CMK (cell line): ENCODE data around the gene COA8.
A peak's percentile ranks its signal among the peaks of the same experiment; 100 is the strongest.
"Not testable (repeated sequence)": the region's sequence is repeated elsewhere in the genome, so short reads cannot be mapped to it uniquely, and the experiment has no call there.

Experiments
- DNase-seq: peaks from one replicate; pipeline ENCODE4 v3.0.0-alpha.2; 2010; ENCODE audit warnings: low read depth

The COA8 gene

GRCh38 chr14:103576371-103577024, 13.7 kb downstream of the COA8 start:
- no peak for DNase-seq

- no peak for DNase-seq
Observed at GRCh38 chr14:103578401-103579075, 15.8 kb downstream of the COA8 start.

GRCh38 chr14:103581206-103581605, 18.4 kb downstream of the COA8 start:
- DNase-seq, result no peak

- DNase-seq, result no peak
Observed at GRCh38 chr14:103581954-103582703, 19.4 kb downstream of the COA8 start.

GRCh38 chr14:103584326-103584915, 21.7 kb downstream of the COA8 start:
- DNase-seq, result no peak

- DNase-seq, result no peak
Observed at GRCh38 chr14:103593577-103593976, 30.8 kb downstream of the COA8 start.

GRCh38 chr14:103594265-103594664, 31.5 kb downstream of the COA8 start:
- no peak for DNase-seq

- DNase-seq, result no peak
Observed at GRCh38 chr14:103597623-103598377, 35.0 kb downstream of the COA8 start.

GRCh38 chr14:103600503-103600902, 37.7 kb downstream of the COA8 start:
- DNase-seq, result no peak

GRCh38 chr14:103604620-103605019, 41.9 kb downstream of the COA8 start:
- no peak for DNase-seq

- DNase-seq, result peak; percentile 86
Observed at GRCh38 chr14:103606963-103607668, 44.4 kb downstream of the COA8 start.

GRCh38 chr14:103607822-103608221, 45.1 kb downstream of the COA8 start:
- DNase-seq, result no peak

- DNase-seq, result not testable (repeated sequence)
Observed at GRCh38 chr14:103609081-103609480, 46.3 kb downstream of the COA8 start.

- DNase-seq, result no peak
Observed at GRCh38 chr14:103611215-103611614, 48.5 kb downstream of the COA8 start.

GRCh38 chr14:103613517-103613916, 50.8 kb downstream of the COA8 start:
- DNase-seq, result no peak

GRCh38 chr14:103616635-103617300, 54.0 kb downstream of the COA8 start:
- DNase-seq, result no peak

- DNase-seq, result no peak
Observed at GRCh38 chr14:103619057-103619456, 56.3 kb downstream of the COA8 start.

- no peak for DNase-seq
Observed at GRCh38 chr14:103621860-103622259, 59.1 kb downstream of the COA8 start.

GRCh38 chr14:103623308-103623707, 60.5 kb downstream of the COA8 start:
- DNase-seq, result no peak

- no peak for DNase-seq
Observed at GRCh38 chr14:103623883-103624482, 61.2 kb downstream of the COA8 start.
